Left cardiac atrium (tissue), 4 donors: ENCODE data around the gene DBH. TPM values are rescaled to one million over a fixed set of nuclear protein-coding genes. Genes with fewer than 3 reads are reported as not detected.
"Not testable (repeated sequence)": the region's sequence is repeated elsewhere in the genome, so short reads cannot be mapped to it uniquely, and the experiment has no call there.

ENCODE experiments used
- ATAC-seq, 2 donors: fragments of 200-7000 bp; cut with Tn5 transposase; one replicate each; pipeline ENCODE4 v1.9.1; 2020; ENCODE audit warnings: mild to moderate bottlenecking in 2 of 2, moderate library complexity in 2 of 2
- DNase-seq: peaks from one replicate; pipeline ENCODE4 v3.0.0-alpha.2; 2020
- intact Hi-C, 2 donors: fragments of 100-400 bp; cut with DNase I; formaldehyde crosslinking; loops; one replicate each; pipeline versions ENCODE4 v1.14.1 to v1.15.1; 2022 to 2023
- total RNA-seq, 2 donors: library from RNA; stranded (reverse); fragmentation: NEBNext Ultra II Directional; extraction: Animal tissue kit (Norgen Biotek cat#: 25700); gene quantifications; one replicate each; pipeline ENCODE4 v1.2.1, GENCODE V29; 2021
- donor health status: DM: no; HTN: yes; CAD: no.
- donor health status: DM: no; HTN: yes; CAD: no; lungs with severe emphysema.
- donor health status: DM: yes; HTN: yes; CAD: no.
- donor health status: Dilated cardiomyopathy.

DBH gene
- total RNA-seq, 2 donors from 2014 or later, result not detected

- intact Hi-C loops, DNase-seq, ATAC-seq: not testable (repeated sequence)
Measured at GRCh38 chr9:133675796-133676195, 39.6 kb downstream of the DBH start.

GRCh38 chr9:133676450-133676849 is 40.3 kb downstream of the DBH start:
- DNase-seq, result peak; percentile 58
- intact Hi-C loops, result no loop called here

GRCh38 chr9:133677126-133678010 is 41.2 kb downstream of the DBH start:
- DNase-seq (no peak), ATAC-seq (no peak)
- intact Hi-C loops, result no loop called here

More at GRCh38 chr9:133676450-133676849, 40.3 kb downstream of the DBH start:
- no peak for ATAC-seq

- ATAC-seq, result no peak
- peak; percentile 22 for DNase-seq
Measured at GRCh38 chr9:133679056-133679455, 42.9 kb downstream of the DBH start.

GRCh38 chr9:133679466-133680061 is 43.4 kb downstream of the DBH start:
- ATAC-seq, result peak; percentile 9 to 22
- peak; percentile 43 for DNase-seq
- intact Hi-C loops, result no loop called here

More at GRCh38 chr9:133679056-133679455, 42.9 kb downstream of the DBH start:
- intact Hi-C loops, result no loop called here

GRCh38 chr9:133680250-133680975 is 44.2 kb downstream of the DBH start:
- intact Hi-C loops, result no loop called here
- DNase-seq (peak; percentile 17), ATAC-seq (no peak)

- ATAC-seq (no peak), DNase-seq (peak; percentile 15)
- intact Hi-C loops, result no loop called here
Measured at GRCh38 chr9:133680976-133681657, 45.0 kb downstream of the DBH start.

- no peak for ATAC-seq
- peak; percentile 18 for DNase-seq
- intact Hi-C loops, result no loop called here
Measured at GRCh38 chr9:133681658-133682306, 45.6 kb downstream of the DBH start.

- intact Hi-C loops, result no loop called here
- DNase-seq (peak; percentile 29), ATAC-seq (peak in 1 of 2 donors; percentile 46)
Measured at GRCh38 chr9:133682818-133683585, 46.8 kb downstream of the DBH start.

GRCh38 chr9:133683586-133684120 is 47.5 kb downstream of the DBH start:
- peak; percentile 75 for DNase-seq
- ATAC-seq, result peak; percentile 68 to 90
- intact Hi-C loops, result no loop called here

- intact Hi-C loops, result no loop called here
- ATAC-seq (peak in 1 of 2 donors; percentile 9), DNase-seq (peak; percentile 29)
Measured at GRCh38 chr9:133684121-133684935, 48.2 kb downstream of the DBH start.

GRCh38 chr9:133684936-133685361 is 48.8 kb downstream of the DBH start:
- no peak for ATAC-seq
- intact Hi-C loops, result no loop called here
- DNase-seq, result peak; percentile 9

- peak; percentile 19 for DNase-seq
- intact Hi-C loops, result no loop called here
- ATAC-seq, result no peak
Measured at GRCh38 chr9:133685653-133686609, 49.8 kb downstream of the DBH start.

GRCh38 chr9:133686642-133687575 is 50.7 kb downstream of the DBH start:
- intact Hi-C loops, result no loop called here

More at GRCh38 chr9:133686642-133687575, 50.7 kb downstream of the DBH start:
- peak; percentile 52 for DNase-seq
- ATAC-seq, result peak; percentile 10 to 64
